Pancreas (tissue), 10 donors: ENCODE results near the gene RRP12. TPM values are rescaled to one million over a fixed set of nuclear protein-coding genes. Genes with fewer than 3 reads are reported as not detected.
A peak's percentile ranks its signal among the peaks of the same experiment; 100 is the strongest.

Source experiments
- ATAC-seq, 4 donors: fragments of 200-7000 bp; cut with Tn5 transposase; one replicate each; pipeline versions ENCODE4 v1.8.0 to v1.9.1; 2020; ENCODE audit warnings: mild to moderate bottlenecking in 4 of 4, moderate library complexity in 4 of 4
- DNase-seq, 6 donors: peaks; one replicate each; pipeline ENCODE4 v3.0.0-alpha.2; 2020
- FAIRE-seq: peaks from 2 replicates; lab custom pipeline; 2012; peaks lifted over from hg19 to GRCh38; lab: Jason Lieb, UNC
- H3K27ac ChIP-seq, 4 donors: fragments of 200-600 bp; sonication (generic); 1 replicate in 3 of 4; 2 replicates in 1 of 4; pipeline versions ENCODE4 v1.5.0 to v1.8.0; 2020
- H3K27me3 ChIP-seq, 4 donors: fragments of 200-600 bp; one replicate each; pipeline ENCODE4 v1.8.0; 2021
- H3K36me3 ChIP-seq, 3 donors: fragments of 200-600 bp; sonication (generic) in 1 of 3; one replicate each; pipeline versions ENCODE4 v1.5.0 to v1.8.0; 2020 to 2021
- H3K4me1 ChIP-seq, 3 donors: fragments of 200-600 bp; one replicate each; pipeline ENCODE4 v1.8.0; 2021
- H3K4me3 ChIP-seq, 4 donors: fragments of 200-600 bp; sonication (generic) in 2 of 4; one replicate each; pipeline versions ENCODE4 v1.5.0 to v1.8.0; 2020 to 2021
- H3K9me3 ChIP-seq, 4 donors: fragments of 200-600 bp; one replicate each; pipeline ENCODE4 v1.8.0; 2021
- CTCF ChIP-seq, 4 donors: fragments of 200-600 bp; sonication (generic) in 3 of 4; IDR thresholded peaks; one replicate each; pipeline versions ENCODE4 v1.5.0 to v1.8.0; 2021; ENCODE audit warnings: antibody characterized with exemption in 4 of 4
- WGBS, 2 donors: extraction: QIAGEN DNeasy Blood & Tissue Kit; methylation state at CpG; one replicate each; pipeline ENCODE4 v1.1.7; 2013; 5-methylcytosine and 5-hydroxymethylcytosine counted together
- intact Hi-C, 3 donors: fragments of 100-400 bp; cut with DNase I; formaldehyde crosslinking; loops; one replicate each; pipeline versions ENCODE4 v1.11.1 to v1.14.2; 2022
- polyA plus RNA-seq, 2 donors: library from polyadenylated mRNA; stranded (reverse); fragments of 200-250 nt; gene quantifications; one replicate each; pipeline ENCODE4 v1.2.3, GENCODE V29; 2013
- total RNA-seq, 6 donors: library from RNA; stranded (reverse); fragmentation: NEBNext Ultra II Directional in 4 of 6; extraction: Animal tissue kit (Norgen Biotek cat#: 25700) in 4 of 6; gene quantifications; one replicate each; pipeline versions ENCODE4 v1.2.1 to v1.2.4, GENCODE V29; 2021 to 2023
- donor health status: healthy with polysubstance abuse.
- donor health status: DM: no; HTN: no; CAD: no; lungs with moderate emphysema.
- donor health status: DM: no; HTN: no; CAD: no.
- donor health status: control.
- donor health status: control.
- donor health status: Bipolar disorder and iron deficiency.
- donor health status: DM: yes; HTN: yes; CAD: no.
- donor health status: DM: no; HTN: no; CAD: no.
- donor health status: DM: no; HTN: no; CAD: no.
- donor health status: DM: yes; HTN: yes; CAD: no.

Gene RRP12
- total and polyA plus RNA-seq, 8 donors, result 22.3 to 44.9 (median 28.1) TPM

GRCh38 chr10:97333351-97333600 is 67.9 kb downstream of the RRP12 start:
- peaks cover 24 to 49% (median 38%) of the 10 kb centered on the region in 3 donors for H3K4me1 ChIP-seq
- H3K4me3 ChIP-seq, result peak overlapping the region; percentile 73 to 92 (median 82)
- H3K36me3 ChIP-seq, result no peaks in the 10 kb centered on the region
- H3K27ac ChIP-seq, result peak overlapping the region; percentile 79 to 96 (median 90)
- FAIRE-seq (no peak), ATAC-seq (peak in 1 of 4 donors; percentile 1), DNase-seq (no peak)
- TF ChIP-seq CTCF (IDR thresholded peaks at IDR 0.05), result no peak
- WGBS, 2 donors, result 1 to 2% methylated on average over 7 of the region's 7 CpGs
- intact Hi-C loops, result loop anchor here in 1 of 3 donors (10.0 kb wide), 1 partner anchor 48 kb away; no protein-coding TSS in a partner anchor
- no peaks in the 10 kb centered on the region for H3K9me3 ChIP-seq
- no peaks in the 10 kb centered on the region for H3K27me3 ChIP-seq

DNA sequence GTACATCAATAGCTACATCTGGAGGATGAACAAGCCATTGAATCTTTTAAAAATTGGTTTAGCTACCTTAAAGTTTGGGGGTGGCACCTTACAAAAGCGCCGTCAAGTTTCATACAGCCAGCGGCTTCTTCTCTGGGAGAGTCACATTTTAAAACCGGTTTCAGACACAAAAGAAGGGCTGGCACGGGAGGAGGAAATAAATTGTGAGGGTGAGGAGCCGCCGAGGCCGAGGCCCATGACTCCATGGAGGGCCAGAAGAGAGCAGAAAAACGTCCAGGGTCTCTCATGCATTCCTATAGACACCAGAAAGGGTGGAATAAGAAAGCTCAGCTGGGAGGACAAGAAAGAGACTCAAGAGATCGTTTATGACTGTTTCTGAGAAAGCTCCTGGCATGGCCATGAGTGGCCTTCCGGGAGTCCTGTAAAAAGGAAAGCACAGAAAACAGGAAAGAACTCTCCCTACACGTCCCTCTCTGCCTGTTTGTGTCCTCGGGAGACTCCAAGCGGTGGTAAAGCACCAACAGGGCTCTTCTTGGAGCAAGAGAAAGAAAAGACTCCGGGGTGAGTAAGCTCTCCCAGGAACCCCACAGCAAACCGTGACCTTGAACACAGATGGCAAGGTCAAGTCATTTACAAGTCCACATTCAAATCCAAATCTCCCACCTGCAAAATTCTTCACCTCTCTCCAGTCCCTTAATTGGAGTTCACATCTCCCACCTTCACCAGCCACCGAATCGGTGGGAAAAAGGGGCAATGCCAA is 68.4 kb downstream of the RRP12 start:
- intact Hi-C loops, result loop anchor here in 1 of 3 donors (10.0 kb wide), 1 partner anchor 48 kb away; no protein-coding TSS in a partner anchor
- Histone ChIP-seq H3K4me1 (peaks cover 29 to 54% (median 42%) of the 10 kb centered on the region in 3 donors), H3K9me3 (no peaks in the 10 kb centered on the region), H3K27me3 (no peaks in the 10 kb centered on the region), H3K27ac (peak overlapping the region; percentile 79 to 96 (median 90)), H3K4me3 (peak overlapping the region; percentile 73 to 92 (median 82)), H3K36me3 (no peaks in the 10 kb centered on the region)
- no peak for TF ChIP-seq CTCF (IDR thresholded peaks at IDR 0.05)
- peak in 5 of 6 donors; percentile 46 to 73 (median 64) for DNase-seq
- FAIRE-seq, result no peak
- WGBS, 2 donors, result 3 to 5% methylated on average over 18 of the region's 18 CpGs
- ATAC-seq, result peak; percentile 11 to 57 (median 39)

DNA sequence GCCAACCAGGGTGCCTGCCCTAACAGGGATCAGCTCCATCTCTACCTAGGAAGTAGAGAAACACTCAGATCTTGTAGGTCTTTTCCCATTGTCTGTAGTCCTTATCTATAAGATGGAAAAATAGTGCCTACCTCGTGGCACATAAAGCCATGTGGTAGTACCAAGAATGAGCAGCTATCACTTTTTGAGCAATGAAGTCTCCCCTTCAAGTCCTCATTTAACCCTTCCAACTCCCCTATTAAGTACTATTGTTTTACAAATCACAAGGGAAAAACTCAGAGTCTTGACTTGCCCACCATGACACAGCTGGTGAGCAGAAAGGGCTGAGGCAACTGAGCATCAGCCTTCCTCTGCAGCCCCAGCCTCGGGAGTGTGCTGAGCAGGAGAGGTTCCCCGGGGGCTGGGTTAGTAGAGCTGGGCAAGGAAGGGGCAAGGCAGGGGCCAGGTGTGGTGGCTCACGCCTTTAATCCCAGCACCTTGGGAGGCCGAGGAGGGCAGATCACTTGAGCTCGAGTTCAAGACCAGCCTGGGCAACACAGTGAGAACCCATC is 69.9 kb downstream of the RRP12 start:
- no peak for ATAC-seq
- DNase-seq, result no peak
- Histone ChIP-seq H3K4me3 (peak overlapping the region in 2 of 4 donors; percentile 73 to 83), H3K9me3 (no peaks in the 10 kb centered on the region), H3K27me3 (no peaks in the 10 kb centered on the region), H3K36me3 (no peaks in the 10 kb centered on the region), H3K4me1 (peaks cover 31 to 48% (median 40%) of the 10 kb centered on the region in 3 donors), H3K27ac (peak overlapping the region in 2 of 4 donors; percentile 87 to 96)
- TF ChIP-seq CTCF (IDR thresholded peaks at IDR 0.05), result no peak
- FAIRE-seq, result no peak
- intact Hi-C loops, result loop anchor here in 1 of 3 donors (10.0 kb wide), 1 partner anchor 46 kb away; no protein-coding TSS in a partner anchor
- WGBS, 2 donors, result 54 to 60% methylated on average over 6 of the region's 6 CpGs

DNA sequence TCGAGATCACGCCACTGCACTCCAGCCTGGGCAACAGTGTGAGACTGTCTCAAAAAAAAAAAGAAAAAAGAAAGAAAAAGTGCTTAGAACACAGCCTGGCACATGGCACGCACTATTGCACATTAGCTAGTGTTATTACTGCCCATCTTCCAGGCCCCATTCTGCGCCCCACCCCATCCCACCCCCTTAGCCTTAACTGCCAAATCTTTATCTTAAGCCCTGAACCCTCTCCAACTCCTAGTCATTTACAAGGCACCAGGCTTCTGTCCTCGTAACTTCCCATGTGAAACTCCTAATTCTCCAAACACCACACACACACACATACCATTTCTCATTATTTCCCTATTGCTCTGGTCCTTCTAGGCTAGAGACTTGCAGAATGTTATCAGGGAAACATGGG is 71.4 kb downstream of the RRP12 start:
- H3K27me3 ChIP-seq, result no peaks in the 10 kb centered on the region
- H3K36me3 ChIP-seq, result no peaks in the 10 kb centered on the region
- peak overlapping the region in 2 of 4 donors; percentile 48 to 66 for H3K27ac ChIP-seq
- TF ChIP-seq CTCF (IDR thresholded peaks at IDR 0.05), result no peak
- H3K9me3 ChIP-seq, result no peaks in the 10 kb centered on the region
- no peak overlapping the region for H3K4me3 ChIP-seq
- H3K4me1 ChIP-seq, result peaks cover 31 to 44% (median 35%) of the 10 kb centered on the region in 3 donors
- intact Hi-C loops, result loop anchor here in 1 of 3 donors (10.0 kb wide), 1 partner anchor 45 kb away; no protein-coding TSS in a partner anchor
- ATAC-seq (no peak), FAIRE-seq (no peak), DNase-seq (no peak)
- WGBS, 2 donors, result 56 to 72% methylated on average over 5 of the region's 5 CpGs
